Skin of body (tissue), 2 donors: ENCODE measurements around the gene FSTL4. TPM values are rescaled to one million over a fixed set of nuclear protein-coding genes. Genes with fewer than 3 reads are reported as not detected.
"Not testable (repeated sequence)": the region's sequence is repeated elsewhere in the genome, so short reads cannot be mapped to it uniquely, and the experiment has no call there.

Experiments
- DNase-seq: peaks from one replicate; lab custom pipeline; 2025; lab: John Stamatoyannopoulos, UW
- total RNA-seq: library from RNA; depleted of rRNA; stranded (reverse); fragments of >200 nt; gene quantifications from one replicate; pipeline ENCODE4 v1.2.3, GENCODE V29; 2014

The FSTL4 gene
- total RNA-seq, 1 donor from 2014 or later = 0.69 TPM

GRCh38 chr5:133405275-133406034 lies 206.9 kb downstream of the FSTL4 start:
- no peak for DNase-seq

DNA sequence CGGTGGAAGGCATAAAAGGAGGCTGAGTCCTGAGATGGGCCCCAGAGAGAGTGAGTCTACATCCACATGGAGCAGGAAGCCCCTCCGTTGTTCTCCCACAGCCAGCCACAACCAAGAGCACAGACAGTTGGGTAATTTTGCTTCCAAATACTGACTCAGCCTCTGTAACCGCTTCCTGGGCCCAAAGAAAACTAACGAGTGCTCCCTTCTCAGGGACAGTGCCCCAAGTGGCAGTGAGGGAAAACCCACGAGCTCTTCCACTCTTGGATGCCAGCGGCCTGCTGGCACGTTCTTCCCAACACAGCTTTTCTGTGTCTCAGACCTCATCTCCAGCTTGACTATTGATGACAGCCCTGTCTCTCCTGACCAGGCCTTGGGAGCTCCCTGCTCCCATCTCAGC lies 207.6 kb downstream of the FSTL4 start:
- no peak for DNase-seq

- DNase-seq = no peak
These were observed 208.5 kb downstream of the FSTL4 start for GRCh38 chr5:133403741-133404364.

DNA sequence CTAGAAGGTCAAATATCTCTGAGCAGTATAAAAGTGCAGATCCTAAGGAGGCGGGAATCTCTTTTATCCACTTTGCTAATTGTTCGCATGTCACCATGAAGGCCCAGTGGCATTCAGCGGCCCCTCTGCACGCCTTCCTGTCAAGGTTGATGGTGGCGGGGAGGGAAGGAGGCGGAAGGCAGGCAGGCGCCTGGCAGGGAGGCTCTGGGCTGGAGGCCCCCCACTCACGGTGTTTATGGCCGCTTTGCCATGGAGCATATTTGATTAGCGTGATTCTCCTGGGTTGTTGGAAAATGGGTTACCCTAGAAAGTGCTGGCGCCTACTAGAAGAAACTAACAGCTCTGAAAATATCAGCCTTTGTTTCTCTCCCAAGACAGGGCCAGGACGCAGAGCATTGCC lies 209.6 kb downstream of the FSTL4 start:
- no peak for DNase-seq

DNA sequence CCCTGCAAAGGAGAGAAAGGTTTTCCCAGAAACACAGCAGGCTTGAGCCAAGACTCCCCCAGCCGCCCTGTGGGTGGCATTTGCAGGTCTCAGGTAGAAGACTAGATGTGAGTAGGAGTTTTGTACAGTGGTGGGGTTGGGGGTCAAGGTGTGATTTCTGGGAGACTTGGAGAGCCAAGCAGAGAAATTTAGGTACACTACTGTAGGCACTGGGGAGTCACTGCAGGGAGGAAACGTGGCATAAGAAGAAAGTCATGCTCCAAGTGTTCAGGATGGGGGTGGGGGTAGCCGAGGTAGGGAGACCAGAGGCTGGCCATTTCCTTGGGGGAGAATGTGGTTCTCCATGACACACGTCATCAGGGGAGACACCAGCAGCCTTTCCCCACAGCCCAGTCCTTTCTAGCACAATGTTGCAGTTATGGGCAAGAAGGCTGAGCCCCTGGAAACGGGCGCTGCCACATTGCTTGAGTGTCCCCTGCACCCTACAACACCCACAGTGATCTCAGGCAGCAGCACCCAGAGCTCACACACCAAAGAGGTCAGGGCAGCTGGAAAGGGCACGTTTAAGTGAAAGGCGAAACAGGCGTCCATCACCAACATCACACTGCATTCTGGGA lies 210.5 kb downstream of the FSTL4 start:
- DNase-seq = no peak

DNA sequence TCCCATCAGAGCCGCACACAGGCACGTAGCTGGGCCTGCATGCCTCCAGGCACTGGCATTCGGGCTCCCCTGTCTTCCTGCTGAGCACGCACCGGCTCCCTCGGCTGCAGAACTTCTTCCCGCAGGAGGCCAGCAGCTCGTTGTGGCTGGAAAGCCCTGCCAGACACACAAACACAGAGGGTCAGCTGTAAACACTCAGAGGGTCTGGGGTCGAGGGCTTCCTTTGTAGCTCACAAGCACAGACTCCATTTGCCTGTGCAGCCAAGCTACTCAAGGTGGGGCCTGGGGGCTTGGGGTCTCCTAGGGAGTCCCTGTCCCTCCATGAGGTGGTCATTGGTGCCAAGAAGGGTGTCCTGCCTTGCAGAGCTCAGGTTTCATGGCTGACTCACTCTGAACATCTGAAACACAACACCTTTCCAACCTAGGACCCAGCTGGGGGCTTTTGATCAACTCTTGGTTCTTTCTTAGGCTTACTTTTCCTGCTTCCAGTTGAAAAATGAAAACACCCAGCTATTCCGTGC lies 211.4 kb downstream of the FSTL4 start:
- no peak for DNase-seq

DNA sequence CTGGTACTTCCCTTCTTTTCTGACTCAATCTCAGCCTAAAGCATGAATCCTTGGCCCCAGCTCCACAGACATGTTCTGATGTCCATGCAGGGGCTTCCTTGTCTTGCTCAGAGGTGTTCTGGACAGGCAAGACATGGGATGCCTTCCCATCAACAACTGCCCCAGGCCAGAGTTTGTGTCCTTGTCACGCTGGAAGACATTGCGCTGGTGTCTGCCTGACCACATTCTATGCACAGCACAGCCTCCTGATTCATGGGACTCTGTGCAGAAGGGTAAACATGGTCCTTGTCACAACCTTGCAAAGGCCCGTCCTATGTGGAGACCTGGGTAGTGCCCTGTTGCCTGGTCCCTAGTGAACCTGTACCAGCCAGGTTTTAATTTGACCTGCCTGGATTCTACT lies 212.2 kb downstream of the FSTL4 start:
- no peak for DNase-seq

- no peak for DNase-seq
These were observed 213.0 kb downstream of the FSTL4 start for GRCh38 chr5:133399247-133399891.

DNA sequence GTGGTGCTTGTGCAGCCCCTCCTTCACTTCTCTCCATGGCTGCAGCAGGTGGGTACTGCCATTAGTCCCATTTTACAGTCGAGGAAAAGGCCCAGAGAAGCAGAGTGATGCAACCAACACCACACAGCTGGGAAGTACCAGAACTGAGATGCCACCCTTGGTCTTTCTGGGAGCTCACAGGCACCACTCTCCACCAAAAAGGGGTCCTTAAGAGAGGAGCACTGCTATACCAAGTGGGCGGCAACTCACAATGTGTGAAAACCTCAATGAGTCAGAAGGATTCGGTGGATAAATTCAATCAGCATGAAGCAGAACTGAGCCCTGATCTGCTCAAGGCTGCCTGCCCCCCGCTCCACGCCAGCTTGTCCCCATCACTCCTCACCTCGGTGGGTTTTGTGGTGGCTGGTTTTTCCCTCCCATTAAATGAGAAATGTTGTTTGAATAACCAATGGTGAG lies 213.7 kb downstream of the FSTL4 start:
- DNase-seq = no peak

- no peak for DNase-seq
These were observed 214.2 kb downstream of the FSTL4 start for GRCh38 chr5:133397990-133398645.

GRCh38 chr5:133397348-133397747 lies 215.0 kb downstream of the FSTL4 start:
- DNase-seq = peak; percentile 26

GRCh38 chr5:133396814-133397213 lies 215.5 kb downstream of the FSTL4 start:
- DNase-seq = no peak

GRCh38 chr5:133396187-133396741 lies 216.1 kb downstream of the FSTL4 start:
- DNase-seq = no peak

GRCh38 chr5:133395207-133395606 lies 217.1 kb downstream of the FSTL4 start:
- DNase-seq = not testable (repeated sequence)

- DNase-seq = not testable (repeated sequence)
These were observed 217.9 kb downstream of the FSTL4 start for GRCh38 chr5:133394477-133394817.

DNA sequence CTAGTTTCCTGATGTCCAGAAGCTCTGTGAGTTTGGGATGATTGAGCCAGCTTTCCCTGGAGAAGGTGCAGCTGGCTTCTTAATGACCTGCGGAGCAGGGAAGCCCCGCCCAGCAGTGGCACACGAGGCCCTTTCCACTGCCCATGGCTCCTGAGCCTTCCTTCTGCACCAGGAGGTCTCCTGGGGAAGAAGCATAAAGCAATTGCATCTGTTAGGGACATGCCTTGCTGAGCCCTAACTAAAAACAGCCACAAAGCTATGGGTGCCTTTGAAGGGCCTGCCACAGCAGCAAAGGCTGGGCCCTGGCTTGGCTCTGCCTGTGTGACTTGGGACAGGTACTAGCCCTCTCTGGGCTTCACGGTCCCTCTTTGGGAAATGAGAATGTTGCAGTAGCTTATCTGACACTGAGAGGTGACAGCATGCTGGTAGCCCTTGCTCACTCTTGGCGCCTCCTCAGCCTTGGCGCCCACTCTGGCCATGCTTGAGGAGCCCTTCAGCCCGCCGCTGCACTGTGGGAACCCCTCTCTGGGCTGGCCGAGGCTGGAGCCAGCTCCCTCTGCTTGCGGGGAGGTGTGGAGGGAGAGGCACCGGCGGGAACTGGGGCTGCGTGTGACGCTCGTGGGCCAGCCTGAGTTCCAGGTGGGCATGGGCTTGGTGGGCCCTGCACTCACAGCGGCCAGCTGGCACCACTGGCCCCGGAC lies 218.4 kb downstream of the FSTL4 start:
- DNase-seq = no peak

DNA sequence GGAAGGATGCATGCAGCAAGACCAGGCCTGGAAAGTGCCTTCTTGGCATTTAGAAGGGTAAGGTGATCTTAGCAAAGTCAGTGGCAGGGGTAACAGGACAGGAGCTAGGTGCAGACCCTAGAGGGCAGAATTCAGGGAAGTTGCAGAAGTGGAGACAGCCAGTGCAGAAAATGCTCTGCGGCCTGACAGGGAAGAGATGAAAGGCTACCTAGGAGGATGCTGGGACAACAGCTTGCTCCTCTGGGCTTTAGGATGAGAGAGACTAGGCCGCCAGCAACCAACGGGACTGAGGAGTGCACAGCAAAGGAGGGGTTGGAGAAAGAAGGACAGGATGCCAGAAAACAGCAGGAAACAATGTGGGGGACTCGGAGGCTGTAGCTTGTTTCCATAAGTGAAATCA lies 219.9 kb downstream of the FSTL4 start:
- DNase-seq = no peak

DNA sequence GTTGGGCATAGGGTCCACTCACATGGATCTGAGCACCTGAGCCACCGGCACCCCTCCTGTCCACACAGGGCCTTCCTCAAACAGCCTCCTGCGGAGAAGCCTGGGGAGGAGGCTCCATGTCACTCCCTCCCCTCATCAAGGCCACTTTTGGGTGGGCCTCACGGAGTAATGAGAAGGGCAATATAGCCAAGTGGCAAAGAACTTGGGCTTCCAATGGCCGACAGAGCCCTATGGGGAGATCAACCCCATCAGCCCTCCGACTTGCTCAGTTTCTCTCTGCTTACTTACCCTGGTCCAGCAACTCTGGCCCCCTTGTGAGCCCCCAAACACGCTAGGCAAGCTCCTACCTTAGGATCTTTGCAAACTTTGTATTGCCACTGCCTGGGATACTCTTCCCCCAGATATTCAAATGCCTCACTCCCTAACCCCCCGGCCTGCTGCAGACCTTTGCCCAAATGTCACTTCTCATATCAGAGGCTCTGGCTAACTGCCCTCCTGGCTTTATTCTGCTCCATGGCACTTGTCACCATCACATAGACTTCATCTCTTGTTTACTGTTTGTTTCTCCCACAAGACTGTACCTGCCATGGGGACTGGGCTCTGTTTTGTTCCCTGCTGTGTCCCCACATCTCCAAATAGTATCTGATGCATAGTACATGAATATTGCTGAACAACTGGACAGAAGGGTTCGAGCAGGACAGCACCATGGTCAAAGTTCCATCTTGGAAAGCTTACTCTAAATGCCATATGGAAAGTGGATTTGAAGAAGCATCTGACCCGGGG lies 220.8 kb downstream of the FSTL4 start:
- no peak for DNase-seq
